GM19035 (cell line): ENCODE measurements around the gene GEN1.
"Not testable (repeated sequence)": the region's sequence is repeated elsewhere in the genome, so short reads cannot be mapped to it uniquely, and the experiment has no call there.

ENCODE experiments used
- ATAC-seq: cut with Tn5 transposase; IDR thresholded peaks from one replicate; pipeline ENCODE4 v1.9.1; 2021; ENCODE audit not compliant: unreplicated experiment

Gene GEN1

GRCh38 chr2:17821535-17822444, 67.9 kb downstream of the GEN1 start:
- ATAC-seq = peak; percentile 20

DNA sequence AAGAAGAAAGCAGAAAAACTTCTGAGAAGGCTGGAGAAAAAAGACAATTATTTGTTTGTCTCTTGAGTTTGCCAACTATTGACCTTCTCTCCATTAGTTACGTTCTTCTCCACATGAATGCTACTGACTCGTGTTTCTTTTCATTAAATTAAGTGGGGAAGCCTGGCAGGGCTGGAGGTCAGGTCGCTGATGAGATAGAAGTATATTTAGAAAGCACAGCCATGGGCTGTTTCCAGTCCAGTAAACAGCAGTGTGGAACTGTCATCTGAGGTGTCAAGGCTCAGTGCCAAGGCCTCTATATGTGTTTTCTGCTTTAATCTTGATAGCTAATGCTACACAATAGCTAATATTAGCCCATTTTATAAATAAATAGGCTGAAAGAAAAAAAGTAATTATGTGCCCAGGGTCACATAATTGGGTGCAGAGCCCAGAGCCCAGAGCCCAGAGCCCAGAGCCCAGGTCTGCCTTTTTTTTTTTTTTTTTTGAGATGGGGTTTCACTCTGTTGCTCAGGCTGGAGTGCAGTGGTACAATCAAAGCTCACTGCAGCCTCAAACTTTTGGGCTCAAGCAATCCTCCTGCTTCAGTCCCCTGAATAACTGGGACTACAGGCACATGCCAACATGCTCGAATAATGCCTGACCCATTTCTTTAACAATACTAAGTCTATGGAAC, 68.6 kb downstream of the GEN1 start:
- peak; percentile 52 for ATAC-seq

DNA sequence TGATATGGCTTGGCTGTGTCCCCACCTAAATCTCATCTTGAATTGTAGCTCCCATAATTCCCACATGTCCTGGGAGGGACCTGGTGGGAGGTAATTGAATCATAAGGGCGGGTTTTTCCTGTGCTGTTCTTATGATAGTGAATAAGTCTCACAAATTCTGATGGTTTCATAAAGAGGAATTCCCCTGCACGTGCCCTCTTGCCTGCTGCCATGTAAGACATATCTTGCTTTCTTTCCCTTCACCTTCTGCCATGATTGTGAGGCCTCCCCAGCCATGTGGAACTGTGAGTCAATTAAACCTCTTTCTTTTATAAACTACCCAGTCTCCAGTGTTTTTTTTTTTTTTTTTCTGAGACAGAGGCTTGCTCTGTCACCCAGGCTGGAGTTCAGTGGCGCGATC, 69.7 kb downstream of the GEN1 start:
- ATAC-seq = not testable (repeated sequence)

- ATAC-seq = no peak
Measured at GRCh38 chr2:17827316-17827715, 73.4 kb downstream of the GEN1 start.

DNA sequence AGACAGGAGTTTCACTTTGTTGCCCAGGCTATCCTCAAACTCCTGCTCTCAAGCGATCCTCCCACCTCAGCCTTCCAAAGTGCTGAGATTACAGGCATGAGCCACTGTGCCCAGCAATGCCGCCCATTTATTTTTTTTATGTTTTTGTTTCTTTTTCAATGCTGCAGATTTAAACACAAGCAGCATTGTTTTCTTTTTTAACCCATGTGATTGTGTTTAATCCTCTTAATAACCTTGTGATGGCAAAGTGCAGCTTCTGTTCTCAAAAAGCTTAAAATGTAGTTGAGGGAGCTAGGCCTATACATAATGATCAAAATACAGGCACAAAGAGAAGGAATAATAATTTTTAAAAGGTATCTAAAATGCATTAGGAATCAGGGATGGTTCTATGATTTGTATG, 73.8 kb downstream of the GEN1 start:
- ATAC-seq = no peak

GRCh38 chr2:17830053-17831034, 76.4 kb downstream of the GEN1 start:
- peak; percentile 93 for ATAC-seq

DNA sequence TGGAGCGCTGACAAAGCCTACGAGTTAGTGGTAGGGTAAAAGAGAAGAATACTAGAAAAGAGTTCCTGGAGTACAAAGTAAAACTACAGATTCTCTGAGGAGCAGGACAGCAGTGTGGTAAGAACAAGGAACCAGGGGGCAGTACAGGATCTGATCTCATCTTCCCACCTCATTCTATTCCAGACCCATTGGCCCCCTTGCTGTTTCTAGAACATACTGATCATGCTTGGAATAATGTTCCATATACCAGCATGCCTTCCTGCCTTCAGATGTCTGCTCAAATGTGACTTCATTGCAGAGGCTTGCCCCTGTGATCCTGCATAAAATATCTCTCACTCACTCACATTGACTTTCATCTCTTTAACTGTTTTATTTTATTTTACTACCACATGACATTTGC, 81.6 kb downstream of the GEN1 start:
- no peak for ATAC-seq
